HCT116 (cell line): Measurements from ENCODE around the gene PDE4A.

Experiments used
- CTCF ChIP-seq, 3 experiments: fragments of 200-600 bp in 1 of 3; sonication (generic) in 1 of 3; IDR thresholded peaks in 2 of 3; conservative IDR thresholded peaks in 1 of 3; 2 replicates each; pipeline ENCODE4 v1.5.1; 2012 to 2017; ENCODE audit warnings: low read depth in 2 of 3, low read length in 2 of 3, antibody characterized with exemption in 1 of 3, borderline replicate concordance in 1 of 3, control low read depth in 1 of 3, mild to moderate bottlenecking in 1 of 3, mixed read lengths in 1 of 3, mixed run types in 1 of 3, moderate library complexity in 1 of 3; ENCODE audit not compliant: insufficient read depth in 1 of 3
- EGR1 ChIP-seq: IDR thresholded peaks from 2 replicates; pipeline ENCODE4 v1.6.1; 2012; ENCODE audit warnings: low read depth
- EZH2 ChIP-seq: fragments of 200-600 bp; sonication (generic); IDR thresholded peaks from 2 replicates; pipeline ENCODE4 v1.6.1; 2017; ENCODE audit warnings: antibody characterized with exemption, mixed run types
- EZH2phosphoT487 ChIP-seq: fragments of 200-600 bp; IDR thresholded peaks from 2 replicates; pipeline ENCODE4 v1.6.1; 2018; ENCODE audit warnings: antibody characterized with exemption, borderline replicate concordance
- POLR2A ChIP-seq: IDR thresholded peaks from 2 replicates; pipeline ENCODE4 v1.7.0; 2011; ENCODE audit warnings: borderline replicate concordance; ENCODE audit not compliant: insufficient read depth, insufficient read length; ENCODE audit errors: extremely low read depth
- POLR2AphosphoS5 ChIP-seq: IDR thresholded peaks from 2 replicates; pipeline ENCODE4 v1.6.1; 2011; ENCODE audit warnings: mild to moderate bottlenecking, low read depth, low read length, moderate library complexity
- REST ChIP-seq: IDR thresholded peaks from 2 replicates; pipeline ENCODE4 v1.6.1; 2012; ENCODE audit warnings: low read depth
- SRF ChIP-seq: IDR thresholded peaks from 2 replicates; pipeline ENCODE4 v1.6.1; 2012; ENCODE audit warnings: low read depth
- ZNF274 ChIP-seq: fragments of 200-500 bp; sonication (Bioruptor generic); IDR thresholded peaks from 2 replicates; pipeline ENCODE4 v1.6.1; 2014; ENCODE audit warnings: mild to moderate bottlenecking, low read depth, low read length, inconsistent platforms
- TF ChIP-seq, protein P1 (sequence below): IDR thresholded peaks from 2 replicates; pipeline ENCODE4 v1.6.1; 2012

DNA sequence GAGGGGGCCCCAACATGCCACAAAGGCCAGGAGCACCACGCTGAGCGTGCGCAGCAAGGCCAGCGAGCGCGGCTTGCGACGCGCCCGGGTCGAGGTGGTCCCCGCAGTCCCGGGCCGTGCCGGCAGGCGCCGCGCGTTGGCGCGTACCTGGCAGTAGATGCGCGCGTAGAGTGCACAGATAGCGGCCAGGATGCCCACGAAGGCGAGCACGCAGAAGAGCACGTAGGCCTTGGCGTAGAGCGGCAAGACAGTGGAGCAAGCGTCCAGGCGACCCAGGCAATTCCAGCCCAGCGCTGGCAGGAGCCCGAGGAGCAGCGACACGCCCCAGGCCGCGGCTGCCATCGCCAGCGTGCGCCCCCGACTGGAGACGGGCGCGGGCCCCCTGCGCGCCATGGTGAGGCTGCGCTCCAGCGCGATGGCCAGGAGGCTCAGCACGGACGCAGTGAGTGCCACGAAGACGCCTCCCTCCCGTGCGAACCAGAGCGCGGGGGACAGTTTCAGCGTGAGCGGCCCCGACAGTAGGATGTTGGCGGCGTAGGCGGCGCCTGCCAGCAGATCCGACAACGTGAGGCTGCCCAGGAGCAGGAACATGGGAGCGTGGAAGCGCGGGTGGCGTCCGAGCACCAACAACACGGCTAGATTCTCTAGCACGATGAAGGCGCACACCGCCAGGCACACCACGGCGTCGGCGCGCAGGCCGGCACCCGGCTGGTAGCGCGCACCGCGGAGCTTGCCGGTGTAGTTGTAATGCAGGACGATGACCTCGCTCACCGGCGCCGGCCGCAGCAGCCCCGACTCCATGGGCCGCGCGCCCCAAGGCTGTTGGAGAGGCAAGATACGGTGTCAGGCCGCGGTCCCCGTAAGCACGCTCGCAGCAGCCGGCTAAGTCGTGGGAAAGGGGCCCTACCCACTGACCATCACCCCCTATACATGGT lies 94.1 kb downstream of the PDE4A start:
- TF ChIP-seq EZH2, result no peak
- no peak for TF ChIP-seq EGR1
- no peak for TF ChIP-seq POLR2A
- TF ChIP-seq ZNF274, result no peak
- TF ChIP-seq CTCF (IDR thresholded peaks at IDR 0.05 in 2 of 3, conservative IDR thresholded peaks at IDR 0.05 in 1 of 3; ENCODE audit: borderline replicate concordance in 1 of 3, insufficient read depth in 1 of 3, low read depth in 2 of 3, low read length in 2 of 3), result no peak
- TF ChIP-seq, protein P1, sequence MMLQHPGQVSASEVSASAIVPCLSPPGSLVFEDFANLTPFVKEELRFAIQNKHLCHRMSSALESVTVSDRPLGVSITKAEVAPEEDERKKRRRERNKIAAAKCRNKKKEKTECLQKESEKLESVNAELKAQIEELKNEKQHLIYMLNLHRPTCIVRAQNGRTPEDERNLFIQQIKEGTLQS, result no peak
- no peak for TF ChIP-seq POLR2AphosphoS5
- no peak for TF ChIP-seq REST
- no peak for TF ChIP-seq SRF
- no peak for TF ChIP-seq EZH2phosphoT487
